Superior temporal gyrus (tissue), 1 donor: Measurements from ENCODE around the gene FBXO44.

Source experiments
- DNase-seq: peaks from one replicate; pipeline ENCODE4 v3.0.0-alpha.2; 2016; ENCODE audit errors: extremely low spot score

The FBXO44 gene

DNA sequence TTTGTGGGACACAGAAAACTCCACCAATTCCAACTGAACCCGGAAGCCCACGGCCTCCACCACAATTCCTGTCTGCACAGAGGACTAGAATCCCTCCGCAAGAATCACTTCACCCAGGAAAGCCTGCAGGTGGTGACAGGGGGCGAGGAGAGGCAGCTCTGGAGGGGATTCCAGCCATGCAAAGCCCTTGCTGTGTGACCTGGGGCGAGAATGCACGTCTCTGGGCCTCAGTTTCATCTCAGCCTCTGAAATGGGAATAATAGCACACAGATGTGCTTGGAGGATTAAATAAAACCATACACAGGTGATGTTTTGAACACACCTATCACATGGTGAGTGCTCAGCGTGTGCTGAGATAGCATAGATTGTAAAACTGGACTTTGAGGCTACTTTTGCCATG, 14.6 kb upstream of the FBXO44 start:
- no peak for DNase-seq

DNA sequence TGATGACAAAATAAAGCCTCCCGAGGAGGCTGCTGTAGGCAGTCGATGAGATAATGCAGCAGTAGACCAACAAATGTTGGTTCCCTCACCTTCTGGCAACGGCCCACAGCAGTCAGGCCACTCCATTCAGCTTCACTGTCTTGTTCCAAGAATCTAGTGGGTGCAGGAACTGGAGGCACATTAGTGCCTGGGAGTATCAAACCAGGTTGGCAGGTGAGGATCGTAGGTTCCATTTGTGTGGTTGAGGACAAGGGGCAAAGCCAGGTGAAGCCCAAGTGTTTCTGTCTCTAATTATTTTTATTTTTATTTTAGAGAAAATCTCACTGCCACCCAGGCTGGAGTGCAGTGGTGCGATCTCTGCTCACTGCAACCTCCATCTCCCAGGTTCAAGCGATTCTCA, 13.7 kb upstream of the FBXO44 start:
- DNase-seq = no peak

- DNase-seq = no peak
Observed at GRCh38 chr1:11641776-11642305, 12.8 kb upstream of the FBXO44 start.

GRCh38 chr1:11642418-11643017, 12.2 kb upstream of the FBXO44 start:
- peak; percentile 89 for DNase-seq

DNA sequence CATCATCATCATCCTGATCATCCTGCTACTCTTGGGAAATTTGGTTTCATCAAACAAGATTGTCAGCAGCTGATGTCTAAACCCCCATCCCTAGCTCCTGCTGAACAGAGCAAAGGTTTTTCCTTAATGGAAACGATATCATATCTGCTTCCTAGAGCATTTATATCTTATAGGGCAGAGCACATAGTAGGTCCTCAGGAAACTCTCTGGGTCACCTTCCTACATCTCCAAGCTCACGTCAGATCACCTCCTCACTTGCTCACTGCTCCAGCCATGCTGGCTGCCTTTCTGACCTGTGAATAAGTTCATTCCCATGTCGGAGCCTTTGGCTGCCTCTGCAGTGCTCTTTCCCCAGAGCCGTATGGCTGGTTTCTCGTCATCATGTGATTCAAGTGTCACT, 10.9 kb upstream of the FBXO44 start:
- DNase-seq = no peak

DNA sequence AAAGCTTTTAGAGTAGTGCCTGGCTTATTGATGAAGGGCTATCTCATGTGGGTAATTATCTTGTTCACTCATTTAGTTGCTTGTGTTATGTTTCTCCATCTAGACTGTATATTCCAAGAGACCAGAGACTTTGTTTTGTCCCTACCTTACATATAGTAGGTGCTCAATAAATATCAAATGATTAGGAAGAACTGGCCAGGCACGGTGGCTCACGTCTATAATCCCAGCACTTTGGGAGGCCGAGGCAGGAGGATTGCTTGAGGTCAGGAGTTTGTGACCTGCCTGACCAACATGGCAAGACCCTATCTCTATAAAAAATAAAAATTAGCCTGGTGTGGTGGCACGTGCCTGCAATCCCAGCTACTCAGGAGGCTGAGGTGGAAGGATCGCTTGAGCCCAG, 9.4 kb upstream of the FBXO44 start:
- no peak for DNase-seq

GRCh38 chr1:11645670-11646265, 8.9 kb upstream of the FBXO44 start:
- DNase-seq = peak; percentile 92

DNA sequence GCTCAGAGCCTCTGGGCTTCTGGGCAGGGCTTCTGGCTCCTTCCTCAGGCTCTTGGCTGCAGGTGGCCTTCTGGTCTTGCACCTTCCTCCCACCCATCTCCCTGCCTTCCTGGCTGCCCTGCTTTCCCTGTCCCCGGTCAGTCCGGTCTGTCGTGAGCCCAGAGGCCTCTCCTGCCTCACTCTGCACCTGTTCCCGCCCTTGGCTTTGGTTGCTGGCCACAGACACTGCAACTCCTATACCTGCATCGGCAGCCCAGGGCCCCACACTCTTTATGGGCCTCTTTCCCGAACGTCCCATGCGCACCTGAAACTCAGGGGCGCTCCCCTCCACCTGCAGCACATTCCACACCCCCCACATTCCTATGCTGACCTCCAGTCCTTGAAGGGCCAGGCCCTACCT, 8.4 kb upstream of the FBXO44 start:
- no peak for DNase-seq

DNA sequence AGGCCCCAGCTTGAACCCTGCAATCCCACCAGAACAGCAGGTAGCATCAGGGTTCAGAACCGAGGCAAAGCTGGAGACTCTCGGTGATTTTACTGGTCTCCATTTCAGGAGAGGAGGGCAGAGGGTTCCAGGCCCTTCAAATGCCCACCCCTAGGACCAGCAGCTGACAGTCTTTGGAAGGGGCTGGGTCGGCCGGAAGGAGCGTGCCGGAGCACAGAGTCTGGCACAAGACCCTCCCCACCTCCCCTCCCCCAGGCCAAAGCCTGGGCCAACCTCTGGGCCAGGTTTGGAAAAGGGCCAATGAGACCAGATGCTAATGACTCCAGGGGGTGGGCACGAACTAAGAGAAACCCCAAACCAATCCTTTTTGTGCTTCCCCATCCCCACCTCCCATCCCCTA, 7.3 kb upstream of the FBXO44 start:
- no peak for DNase-seq

DNA sequence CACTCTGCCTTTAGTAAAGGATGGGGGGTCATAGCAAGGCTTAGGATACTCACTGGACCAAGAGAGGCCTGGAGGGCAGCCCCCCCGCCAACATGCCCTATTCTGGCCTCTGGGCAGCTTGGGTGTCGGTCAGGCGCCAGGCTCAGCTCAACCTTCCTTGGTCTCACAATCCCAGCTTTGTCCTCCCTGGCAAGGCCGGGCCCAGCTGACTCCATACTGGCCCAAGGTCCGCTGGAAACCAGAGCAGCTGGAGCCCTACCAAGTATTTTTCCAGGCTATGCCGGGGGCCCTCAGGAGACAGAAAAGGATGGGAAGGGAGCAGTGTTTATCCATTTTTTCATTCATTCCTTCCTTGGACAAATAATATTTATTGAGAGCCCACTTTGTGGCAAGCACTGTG, 6.6 kb upstream of the FBXO44 start:
- DNase-seq = peak; percentile 97

DNA sequence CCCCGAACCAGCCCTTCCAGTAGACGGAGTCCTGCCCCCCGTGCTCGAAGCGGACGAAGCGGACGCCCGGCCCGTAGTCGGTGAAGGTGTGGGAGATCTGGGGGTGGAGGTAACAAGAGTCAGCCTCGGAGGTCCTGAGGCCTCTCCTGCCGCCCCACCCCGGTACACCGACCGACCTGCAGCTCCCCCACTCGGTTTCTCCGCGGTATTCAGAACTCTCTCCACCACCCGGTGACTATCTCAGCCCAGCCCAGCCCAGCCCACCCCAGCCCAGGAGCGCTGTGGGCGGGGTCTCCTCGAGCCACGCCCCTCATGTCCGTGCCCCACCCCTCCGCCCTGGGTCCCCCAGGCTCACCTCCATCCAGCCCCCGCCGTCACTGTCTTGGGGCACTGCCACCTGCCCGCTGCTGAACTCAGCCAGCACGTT, 5.9 kb upstream of the FBXO44 start:
- DNase-seq = no peak

GRCh38 chr1:11649237-11649623, 5.4 kb upstream of the FBXO44 start:
- DNase-seq = no peak

DNA sequence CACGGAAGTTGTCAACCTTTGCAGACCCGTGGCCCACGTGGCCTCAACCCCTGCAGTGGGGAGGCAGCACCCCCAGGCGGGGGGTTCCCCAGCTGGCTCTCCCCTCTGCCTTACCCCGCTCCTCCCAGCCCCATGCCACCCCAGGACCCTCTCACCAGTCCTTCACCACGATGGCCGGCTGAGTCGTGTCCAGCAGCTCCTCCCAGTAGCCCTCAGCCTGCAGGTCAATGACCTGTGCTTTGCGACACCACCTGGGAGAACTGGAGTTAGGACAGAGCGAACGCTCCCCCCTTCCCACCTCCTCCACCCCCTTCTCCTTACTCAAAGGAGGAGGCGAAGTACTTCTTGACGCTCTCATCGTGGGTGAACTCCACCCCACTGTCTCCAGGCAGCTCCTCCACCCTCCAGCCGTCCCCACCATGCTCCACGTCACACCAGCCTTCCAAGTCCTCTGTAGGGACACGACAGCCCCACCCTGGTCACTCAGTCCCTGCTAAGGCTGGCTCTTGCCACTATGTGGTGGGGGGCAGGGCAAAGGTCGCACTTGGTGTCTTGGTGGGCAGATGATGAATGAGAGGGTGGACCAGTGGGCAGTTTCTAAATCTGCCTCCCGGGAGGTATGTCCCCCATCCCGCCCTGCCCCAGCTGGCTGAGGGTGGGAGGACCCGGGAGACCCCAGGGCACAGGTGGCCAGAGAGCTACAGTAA, 4.9 kb upstream of the FBXO44 start:
- no peak for DNase-seq

DNA sequence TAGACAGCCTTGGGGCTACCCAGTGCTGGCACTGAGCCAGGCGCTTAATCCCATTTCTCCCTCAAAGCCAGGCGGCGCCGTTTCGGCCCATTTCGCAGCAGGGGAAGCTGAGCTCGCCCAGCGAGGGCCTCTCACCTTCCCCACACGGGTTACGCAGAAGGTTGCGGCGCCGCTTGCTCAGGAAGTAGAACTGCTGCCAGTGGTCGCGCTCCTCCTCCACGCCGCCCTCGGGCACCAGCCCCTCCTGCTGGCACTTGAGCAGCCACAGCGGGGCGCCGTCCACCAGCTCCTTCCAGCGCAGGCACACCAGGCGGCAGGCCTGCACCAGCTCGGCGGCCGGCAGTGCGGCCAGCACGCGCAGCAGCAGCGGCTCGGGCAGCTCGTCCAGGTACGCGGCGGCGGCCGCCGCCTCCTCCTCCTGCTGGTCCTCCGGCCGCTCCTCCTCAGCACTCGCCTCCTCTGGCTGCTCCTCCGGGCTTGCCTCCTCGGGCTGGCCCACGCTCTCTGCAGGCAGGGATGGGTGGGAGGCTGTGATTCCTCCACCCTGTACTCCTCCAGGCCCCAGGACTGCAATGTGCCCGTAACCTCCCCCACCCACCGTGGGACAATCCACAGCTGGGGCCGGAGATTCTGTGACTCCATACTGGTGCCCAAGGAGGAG, 4.2 kb upstream of the FBXO44 start:
- DNase-seq = peak; percentile 69

DNA sequence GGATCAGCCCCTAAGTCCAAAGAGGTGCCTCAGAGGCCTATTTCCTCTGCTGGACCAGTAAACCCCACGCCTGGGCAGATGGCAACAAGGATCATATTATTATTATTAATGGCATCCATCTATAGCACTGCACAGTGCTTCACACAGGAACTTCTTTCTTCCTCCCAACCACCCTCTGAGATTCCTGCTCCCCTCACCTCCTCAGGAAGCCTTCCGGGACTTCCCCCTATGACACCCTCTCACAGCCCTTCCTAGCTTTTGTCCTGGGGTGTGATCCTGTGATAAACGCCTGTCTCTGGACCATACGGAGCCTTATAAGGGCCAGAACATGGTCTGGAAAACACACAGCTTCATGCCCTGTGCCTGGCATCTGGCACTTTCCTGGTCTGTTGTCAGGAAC, 3.7 kb upstream of the FBXO44 start:
- no peak for DNase-seq

DNA sequence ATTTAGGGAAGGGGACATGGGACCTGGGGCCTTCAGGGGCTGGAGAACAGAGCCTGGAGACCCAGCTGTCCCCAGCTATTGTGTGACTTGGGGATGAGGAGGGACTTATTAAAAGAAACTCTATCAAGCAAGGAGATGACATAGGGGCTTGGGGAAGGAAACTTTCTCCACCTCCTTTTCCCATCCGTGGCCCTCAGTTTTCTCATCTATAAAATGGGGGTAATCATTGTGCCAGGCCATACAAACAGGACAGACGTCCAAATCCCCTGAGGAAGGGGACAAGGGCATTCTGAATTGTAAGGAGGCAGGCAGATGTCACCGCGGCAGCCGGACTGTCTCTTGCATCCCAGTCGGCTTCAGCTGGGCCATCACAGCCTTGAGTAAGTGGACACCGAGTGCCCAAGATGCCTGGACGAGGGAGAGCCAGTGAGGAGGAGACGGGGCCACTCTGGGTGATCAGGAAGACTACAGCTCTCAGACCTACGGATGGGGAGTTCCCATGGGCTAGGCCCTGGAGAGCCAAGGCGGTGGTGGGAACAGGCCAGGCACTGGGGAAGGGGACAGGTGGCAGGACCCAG, 2.4 kb upstream of the FBXO44 start:
- DNase-seq = no peak

DNA sequence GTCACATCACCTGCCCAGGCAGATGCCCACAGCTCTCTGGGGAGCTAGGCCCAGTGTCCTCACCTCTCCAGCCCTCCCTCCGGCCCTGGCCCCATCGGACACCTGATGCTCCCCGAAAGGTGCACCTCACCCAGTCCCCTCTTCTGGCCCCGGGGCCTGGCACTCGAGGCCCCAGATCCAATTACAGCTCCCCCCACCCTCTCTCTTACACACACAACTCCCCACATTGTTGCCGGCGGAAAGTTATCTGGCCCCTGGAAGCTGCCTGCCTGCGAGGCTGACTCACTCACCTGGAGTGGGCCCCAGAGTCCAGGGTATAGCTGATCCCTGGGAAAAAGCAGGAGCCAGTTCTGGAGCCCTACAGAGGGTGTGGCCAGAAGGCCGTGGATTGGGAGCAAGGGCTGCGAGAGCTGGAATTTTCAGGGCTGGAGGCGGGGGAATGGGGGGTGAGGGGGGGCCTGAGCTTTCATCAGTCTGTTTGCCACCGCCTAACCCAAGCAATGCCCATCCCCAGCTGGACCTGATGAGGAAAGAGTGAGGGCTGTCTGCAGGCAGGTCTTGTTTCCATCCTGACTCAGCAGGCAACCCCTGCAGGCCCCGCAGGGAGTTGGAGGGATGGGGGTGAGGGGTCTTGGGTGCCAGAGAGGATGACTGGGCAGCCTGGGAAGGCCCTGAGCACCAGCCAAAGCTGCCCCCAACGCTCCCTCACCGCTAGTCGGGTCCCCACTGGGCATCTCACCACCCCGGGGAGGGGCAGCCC, 1.4 kb upstream of the FBXO44 start:
- DNase-seq = no peak

GRCh38 chr1:11653861-11654136, 878 bp upstream of the FBXO44 start:
- DNase-seq = no peak

GRCh38 chr1:11654939-11655808, 497 bp downstream of the FBXO44 start:
- DNase-seq = no peak

DNA sequence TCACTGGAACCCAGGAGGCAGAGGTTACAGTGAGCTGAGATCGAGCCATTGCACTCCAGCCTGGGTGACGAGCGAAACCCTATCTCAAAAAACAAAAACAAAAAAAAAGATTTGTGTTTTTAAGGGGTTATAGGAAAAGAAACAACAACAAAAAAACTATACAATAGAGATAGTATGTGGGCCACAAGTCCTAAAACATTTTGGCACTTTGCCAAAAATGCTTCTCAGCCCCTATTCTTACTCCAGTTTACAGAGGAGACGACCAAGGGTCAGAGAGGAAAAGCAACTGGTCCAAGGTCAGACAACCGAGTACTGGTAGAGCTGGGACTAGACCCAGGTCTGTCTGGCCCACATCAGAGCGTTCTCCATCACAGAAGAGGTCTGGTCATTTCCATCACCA, 3.0 kb downstream of the FBXO44 start:
- no peak for DNase-seq

- DNase-seq = no peak
Observed at GRCh38 chr1:11658542-11658941, 3.9 kb downstream of the FBXO44 start.
